Duodenal mucosa (tissue), 2 donors: Measurements from ENCODE around the gene PTPRJ.
"Not testable (repeated sequence)": the region's sequence is repeated elsewhere in the genome, so short reads cannot be mapped to it uniquely, and the experiment has no call there.

Experiments
- H3K27ac ChIP-seq: one replicate; pipeline ENCODE4 v1.7.0; 2013; ENCODE audit warnings: low read depth, low read length
- H3K27me3 ChIP-seq, 2 donors: one replicate each; pipeline ENCODE4 v1.7.0; 2013; ENCODE audit warnings: low read length in 2 of 2, control low read depth in 1 of 2; ENCODE audit not compliant: insufficient read depth in 2 of 2, control insufficient read depth in 1 of 2
- H3K36me3 ChIP-seq, 2 donors: one replicate each; pipeline ENCODE4 v1.7.0; 2013; ENCODE audit warnings: low read length in 2 of 2, control low read depth in 1 of 2; ENCODE audit not compliant: insufficient read depth in 2 of 2, control insufficient read depth in 1 of 2
- H3K4me1 ChIP-seq, 2 donors: one replicate each; pipeline ENCODE4 v1.7.0; 2013; ENCODE audit warnings: low read length in 2 of 2, control low read depth in 1 of 2; ENCODE audit not compliant: insufficient read depth in 2 of 2, control insufficient read depth in 1 of 2
- H3K4me3 ChIP-seq, 2 donors: one replicate each; pipeline ENCODE4 v1.7.0; 2013; ENCODE audit warnings: low read length in 2 of 2, low read depth in 1 of 2
- H3K9ac ChIP-seq, 2 donors: one replicate each; pipeline ENCODE4 v1.7.0; 2013; ENCODE audit warnings: low read length in 2 of 2, low read depth in 1 of 2
- H3K9me3 ChIP-seq, 2 donors: one replicate each; pipeline ENCODE4 v1.7.0; 2013; ENCODE audit warnings: low read length in 2 of 2, control low read depth in 1 of 2; ENCODE audit not compliant: control insufficient read depth in 1 of 2

PTPRJ gene

DNA sequence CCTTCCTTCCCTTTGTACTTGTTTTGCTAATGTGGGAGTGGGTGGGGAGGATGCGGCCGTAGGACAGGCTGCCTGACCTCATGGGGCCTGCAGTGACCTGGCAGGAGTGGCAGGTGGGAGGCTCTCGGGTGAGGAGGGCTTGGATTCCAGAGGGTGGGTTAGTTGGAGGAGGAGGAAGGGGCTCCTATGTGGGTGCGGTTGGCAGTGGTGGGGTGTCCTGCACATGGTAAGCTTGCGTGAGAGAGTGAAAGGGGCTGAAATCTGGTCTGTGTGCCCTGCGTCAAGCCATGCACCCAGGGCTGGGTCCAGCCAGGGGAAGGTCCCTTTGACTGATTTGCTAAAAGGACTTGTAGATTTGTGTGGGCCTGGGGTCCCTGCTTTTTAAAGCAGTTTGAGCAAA, 145.5 kb downstream of the PTPRJ start:
- H3K27me3 ChIP-seq: no peaks in the 10 kb centered on the region
- H3K4me1 ChIP-seq: peaks cover 0 to 4% of the 10 kb centered on the region in 2 donors
- peaks cover 20 to 52% of the 10 kb centered on the region in 2 donors for H3K36me3 ChIP-seq
- H3K9me3 ChIP-seq: no peaks in the 10 kb centered on the region
- no peak overlapping the region for H3K4me3 ChIP-seq
- no peak overlapping the region for H3K27ac ChIP-seq
- H3K9ac ChIP-seq: no peak overlapping the region

DNA sequence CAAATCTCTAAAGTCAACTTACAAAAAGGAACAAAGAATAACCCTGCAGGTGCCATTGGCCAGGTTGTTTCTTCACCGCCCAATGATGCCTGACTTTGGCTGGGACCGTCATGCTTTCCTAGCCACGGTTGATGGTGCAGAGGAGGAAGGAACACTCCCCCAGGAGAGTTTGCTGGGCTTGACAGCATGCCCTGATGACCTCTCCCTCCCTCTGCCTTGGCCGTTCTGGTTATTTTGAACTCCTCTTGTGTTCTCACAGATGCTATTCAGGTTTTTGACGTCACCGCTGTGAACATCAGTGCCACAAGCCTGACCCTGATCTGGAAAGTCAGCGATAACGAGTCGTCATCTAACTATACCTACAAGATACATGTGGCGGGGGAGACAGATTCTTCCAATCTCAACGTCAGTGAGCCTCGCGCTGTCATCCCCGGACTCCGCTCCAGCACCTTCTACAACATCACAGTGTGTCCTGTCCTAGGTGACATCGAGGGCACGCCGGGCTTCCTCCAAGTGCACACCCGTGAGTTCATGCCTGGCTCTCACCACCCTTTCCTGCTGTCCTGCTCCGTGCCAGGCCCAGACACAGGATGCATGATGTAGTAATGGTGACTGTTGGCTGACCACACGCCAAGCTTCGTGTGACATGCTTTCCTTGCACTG, 147.3 kb downstream of the PTPRJ start:
- Histone ChIP-seq H3K9me3 (no peaks in the 10 kb centered on the region), H3K4me3 (no peak overlapping the region), H3K9ac (no peak overlapping the region), H3K4me1 (peaks cover 0 to 4% of the 10 kb centered on the region in 2 donors), H3K36me3 (peaks cover 20 to 53% of the 10 kb centered on the region in 2 donors), H3K27me3 (no peaks in the 10 kb centered on the region), H3K27ac (no peak overlapping the region)

DNA sequence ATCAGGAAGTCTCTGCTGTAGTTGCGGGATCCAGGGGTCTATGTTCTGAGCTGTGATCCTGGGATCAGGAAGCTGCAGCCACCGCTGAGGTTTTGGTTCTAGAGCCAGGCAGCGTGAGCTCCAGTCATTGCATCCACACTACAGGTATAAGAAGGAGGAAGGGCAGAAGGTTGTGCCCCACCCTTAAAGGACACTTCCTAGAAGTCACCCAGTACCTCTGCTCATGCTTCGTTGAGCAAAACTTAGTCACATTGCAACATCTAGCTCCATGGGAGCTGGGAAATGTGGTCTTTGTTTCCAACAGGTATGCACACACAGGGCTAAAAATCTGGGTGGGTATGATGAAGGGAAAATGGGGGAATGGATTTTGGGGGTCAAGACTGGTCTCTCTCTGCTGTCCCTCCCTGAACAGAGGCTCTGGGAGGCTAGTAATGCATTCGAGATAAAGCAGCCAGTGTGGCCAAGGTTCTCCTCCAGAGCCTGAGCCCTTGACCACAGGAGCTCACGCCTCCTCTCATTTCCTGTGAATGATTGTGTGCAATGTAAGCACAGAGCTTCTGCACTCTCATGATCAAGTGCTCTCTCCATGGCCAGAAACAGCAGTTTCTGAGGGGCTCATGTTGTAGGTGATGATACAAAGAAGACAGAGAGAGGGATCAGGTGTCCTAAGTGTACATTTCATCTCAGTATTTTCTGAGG, 149.5 kb downstream of the PTPRJ start:
- no peaks in the 10 kb centered on the region for H3K27me3 ChIP-seq
- peaks cover 14 to 44% of the 10 kb centered on the region in 2 donors for H3K36me3 ChIP-seq
- peaks cover 0 to 4% of the 10 kb centered on the region in 2 donors for H3K4me1 ChIP-seq
- no peak overlapping the region for H3K27ac ChIP-seq
- no peak overlapping the region for H3K9ac ChIP-seq
- no peak overlapping the region for H3K4me3 ChIP-seq
- no peaks in the 10 kb centered on the region for H3K9me3 ChIP-seq

DNA sequence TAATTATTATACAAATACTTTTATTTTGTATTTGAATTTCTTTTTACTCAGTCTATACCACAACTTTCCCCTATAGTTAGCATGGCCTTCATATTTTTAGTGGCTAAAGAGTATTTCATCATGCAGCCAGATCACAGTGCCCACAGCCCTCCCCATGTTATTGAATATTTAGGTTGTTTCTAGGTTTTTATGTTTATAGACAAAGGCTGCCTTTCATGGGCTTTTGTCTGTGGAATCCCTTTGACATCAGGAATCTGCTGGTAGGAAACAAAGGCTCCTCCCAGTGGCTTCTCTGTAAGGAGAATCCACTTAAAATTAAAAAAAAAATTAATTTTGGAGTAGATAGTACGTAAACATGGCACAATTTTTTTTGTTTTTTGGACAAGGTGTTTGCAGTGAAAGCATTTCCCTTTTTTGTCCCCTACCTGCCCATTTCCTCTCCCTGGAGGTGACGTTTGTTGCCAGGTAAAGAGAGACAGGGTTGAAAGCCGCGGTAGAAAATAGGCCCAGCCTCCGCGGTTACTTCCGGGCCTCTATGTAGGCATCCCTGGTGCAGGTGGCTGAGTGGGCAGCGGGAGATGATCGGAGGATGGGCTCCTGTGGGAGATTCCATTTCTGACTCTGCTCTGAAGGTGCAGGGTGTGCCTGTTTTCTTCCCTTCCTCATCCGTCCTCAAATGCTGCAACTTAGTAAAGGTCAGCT, 154.0 kb downstream of the PTPRJ start:
- no peak overlapping the region for H3K27ac ChIP-seq
- peaks cover 7 to 19% of the 10 kb centered on the region in 2 donors for H3K36me3 ChIP-seq
- no peak overlapping the region for H3K4me3 ChIP-seq
- H3K9ac ChIP-seq: no peak overlapping the region
- H3K27me3 ChIP-seq: no peaks in the 10 kb centered on the region
- H3K9me3 ChIP-seq: no peaks in the 10 kb centered on the region
- no peaks in the 10 kb centered on the region for H3K4me1 ChIP-seq

DNA sequence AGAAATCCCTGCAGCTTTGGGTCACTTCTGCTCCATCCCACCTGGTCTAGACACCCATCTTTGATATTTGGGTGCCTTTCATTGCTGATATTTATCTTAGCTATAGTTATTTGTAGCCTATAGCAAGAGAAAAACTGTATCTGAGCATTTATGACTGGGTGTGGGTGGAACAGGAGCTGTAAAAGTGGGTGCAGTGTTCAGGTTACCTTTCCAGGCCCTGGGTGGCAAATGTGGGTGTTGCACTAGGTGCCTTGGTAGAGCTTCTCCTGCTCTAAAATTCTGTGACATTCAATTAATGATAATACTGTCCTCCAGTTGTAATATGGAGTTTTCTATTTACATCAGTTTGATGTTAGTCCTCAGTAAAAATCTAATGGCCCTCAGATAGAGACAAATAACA, 157.9 kb downstream of the PTPRJ start:
- H3K9me3 ChIP-seq: no peaks in the 10 kb centered on the region
- H3K27me3 ChIP-seq: no peaks in the 10 kb centered on the region
- H3K4me1 ChIP-seq: no peaks in the 10 kb centered on the region
- H3K9ac ChIP-seq: no peak overlapping the region
- H3K27ac ChIP-seq: no peak overlapping the region
- no peak overlapping the region for H3K4me3 ChIP-seq
- H3K36me3 ChIP-seq: peaks cover 10 to 27% of the 10 kb centered on the region in 2 donors

DNA sequence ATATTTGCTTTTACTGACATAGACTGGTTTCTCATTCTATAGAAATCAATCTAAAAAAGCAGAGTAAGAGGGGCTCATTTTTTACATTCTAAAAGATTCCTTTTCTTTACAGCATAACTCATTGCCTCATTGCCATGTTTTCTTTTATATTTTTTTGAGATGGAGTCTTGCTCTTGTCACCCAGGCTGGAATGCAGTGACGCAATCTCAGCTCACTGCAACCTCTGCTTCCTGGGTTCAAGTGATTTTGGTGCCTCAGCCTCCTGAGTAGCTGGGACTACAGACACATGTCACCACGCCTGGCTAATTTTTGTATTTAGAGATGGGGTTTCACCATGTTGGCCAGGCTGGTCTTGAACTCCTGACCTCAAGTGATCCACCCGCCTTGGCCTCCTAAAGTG, 159.5 kb downstream of the PTPRJ start:
- H3K4me1 ChIP-seq, H3K9ac ChIP-seq, H3K27me3 ChIP-seq, H3K9me3 ChIP-seq, H3K4me3 ChIP-seq, H3K27ac ChIP-seq: not testable (repeated sequence)
- peaks cover 10 to 36% of the 10 kb centered on the region in 2 donors for H3K36me3 ChIP-seq

DNA sequence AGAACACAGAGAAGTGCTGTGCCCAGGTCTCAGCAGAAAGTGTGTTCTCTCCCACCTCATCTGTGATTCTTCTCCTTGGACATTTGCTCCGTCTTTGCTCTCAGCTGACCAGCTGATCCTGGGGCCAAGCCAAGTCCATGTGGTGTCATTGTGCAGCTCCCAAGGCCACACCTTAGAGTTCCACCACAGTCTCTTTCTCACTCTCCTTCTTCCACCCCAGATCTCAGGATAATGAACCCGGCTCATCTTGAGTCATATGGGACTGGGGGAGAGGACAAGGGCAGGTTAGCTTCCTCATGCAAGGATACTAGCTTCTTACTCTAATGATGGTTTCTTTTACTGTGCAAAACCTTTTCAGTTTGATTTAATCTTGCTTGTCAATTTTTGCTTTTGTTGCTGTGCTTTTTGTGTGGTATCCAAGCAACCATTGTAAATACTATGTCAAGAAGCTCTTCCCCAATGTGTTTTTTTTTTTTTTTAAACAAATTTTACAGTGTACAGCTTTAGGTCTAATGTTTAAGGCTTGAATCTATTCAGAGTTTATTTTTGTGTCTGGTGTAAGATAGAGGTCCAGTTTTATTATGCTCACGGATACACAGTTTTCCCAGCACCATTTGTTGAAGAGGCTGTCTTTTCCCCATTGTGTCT, 161.2 kb downstream of the PTPRJ start:
- no peak overlapping the region for H3K4me3 ChIP-seq
- no peak overlapping the region for H3K27ac ChIP-seq
- H3K36me3 ChIP-seq: peaks cover 17 to 44% of the 10 kb centered on the region in 2 donors
- no peaks in the 10 kb centered on the region for H3K9me3 ChIP-seq
- H3K9ac ChIP-seq: no peak overlapping the region
- no peaks in the 10 kb centered on the region for H3K27me3 ChIP-seq
- no peaks in the 10 kb centered on the region for H3K4me1 ChIP-seq

DNA sequence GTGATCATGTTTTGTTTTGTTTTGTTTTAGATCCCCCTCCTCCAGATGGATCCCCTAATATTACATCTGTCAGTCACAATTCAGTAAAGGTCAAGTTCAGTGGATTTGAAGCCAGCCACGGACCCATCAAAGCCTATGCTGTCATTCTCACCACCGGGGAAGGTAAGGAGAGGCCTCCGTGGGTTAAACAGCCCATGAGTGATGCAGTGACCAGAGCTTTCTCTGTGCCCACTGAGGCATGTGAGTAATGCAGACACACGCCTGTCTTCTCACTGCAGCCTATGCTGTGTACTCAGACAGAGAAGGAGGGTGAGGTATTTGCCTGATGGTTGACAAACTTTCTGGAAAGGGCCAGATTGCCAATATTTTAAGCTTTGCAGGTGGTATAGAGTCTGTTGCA, 162.5 kb downstream of the PTPRJ start:
- no peak overlapping the region for H3K27ac ChIP-seq
- H3K27me3 ChIP-seq: no peaks in the 10 kb centered on the region
- H3K36me3 ChIP-seq: peaks cover 20 to 49% of the 10 kb centered on the region in 2 donors
- no peaks in the 10 kb centered on the region for H3K4me1 ChIP-seq
- no peaks in the 10 kb centered on the region for H3K9me3 ChIP-seq
- H3K9ac ChIP-seq: no peak overlapping the region
- no peak overlapping the region for H3K4me3 ChIP-seq

DNA sequence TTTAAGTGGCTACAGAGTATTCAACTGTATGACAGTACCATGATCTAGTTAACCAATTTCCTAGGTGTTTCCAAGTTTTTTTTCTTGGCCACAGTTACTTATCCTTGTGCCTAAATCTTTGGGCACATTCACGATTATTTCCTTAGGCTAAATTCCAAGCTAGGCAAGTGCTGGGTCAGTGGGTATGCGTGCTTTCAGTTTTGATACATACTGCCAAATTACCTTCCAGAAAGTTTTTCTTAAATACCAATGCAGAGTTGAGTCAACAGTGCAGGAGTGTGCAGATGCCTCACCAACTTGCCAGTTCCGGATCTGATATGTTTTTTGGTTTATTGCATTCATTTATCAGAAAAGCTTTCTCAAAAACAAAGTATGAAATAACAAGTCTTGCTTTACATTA, 168.4 kb downstream of the PTPRJ start:
- Histone ChIP-seq H3K4me3 (no peak overlapping the region), H3K9me3 (peaks cover 3 to 4% of the 10 kb centered on the region in 2 donors), H3K9ac (no peak overlapping the region), H3K36me3 (peaks cover 20 to 49% of the 10 kb centered on the region in 2 donors), H3K4me1 (no peaks in the 10 kb centered on the region), H3K27ac (no peak overlapping the region), H3K27me3 (no peaks in the 10 kb centered on the region)

DNA sequence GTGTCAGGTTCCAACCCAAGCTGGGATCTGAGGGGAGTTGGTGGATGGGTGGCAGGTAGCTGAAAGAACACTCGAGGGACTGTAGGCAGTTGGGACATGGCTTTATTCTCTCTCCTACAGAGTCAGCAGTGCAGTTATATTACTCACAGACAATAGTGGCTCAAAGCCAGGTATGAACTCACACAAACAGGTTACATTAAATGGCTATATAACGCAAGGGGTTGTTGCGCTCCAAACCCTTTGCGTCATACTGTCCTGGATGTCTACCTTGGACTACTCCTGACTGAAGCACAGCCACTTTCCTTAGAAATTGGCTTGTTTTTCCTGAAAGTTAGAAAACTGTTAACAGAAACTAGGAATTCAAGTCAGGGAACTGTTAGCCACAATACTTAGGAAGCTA, 169.9 kb downstream of the PTPRJ start:
- Histone ChIP-seq H3K36me3 (peaks cover 27 to 52% of the 10 kb centered on the region in 2 donors), H3K27ac (no peak overlapping the region)

More for the DNA sequence above, 169.9 kb downstream of the PTPRJ start:
- H3K4me1 ChIP-seq: no peaks in the 10 kb centered on the region
- peaks cover 3 to 6% of the 10 kb centered on the region in 2 donors for H3K9me3 ChIP-seq
- no peaks in the 10 kb centered on the region for H3K27me3 ChIP-seq
- H3K4me3 ChIP-seq: no peak overlapping the region
- no peak overlapping the region for H3K9ac ChIP-seq
